HG03442 (cell line): ENCODE results near the gene PLTP.
A peak's percentile ranks its signal among the peaks of the same experiment; 100 is the strongest.

ENCODE experiments used
- ATAC-seq: cut with Tn5 transposase; IDR thresholded peaks from one replicate; pipeline ENCODE4 v1.9.1; 2021; ENCODE audit warnings: mild to moderate bottlenecking, moderate library complexity; ENCODE audit not compliant: unreplicated experiment

The PLTP gene

GRCh38 chr20:45921337-45922189, 9.6 kb upstream of the PLTP start:
- ATAC-seq, result no peak

GRCh38 chr20:45920462-45921336, 8.7 kb upstream of the PLTP start:
- no peak for ATAC-seq

GRCh38 chr20:45919542-45920399, 7.8 kb upstream of the PLTP start:
- no peak for ATAC-seq

- no peak for ATAC-seq
Observed at GRCh38 chr20:45918779-45919537, 7.0 kb upstream of the PLTP start.

- no peak for ATAC-seq
Observed at GRCh38 chr20:45918182-45918737, 6.3 kb upstream of the PLTP start.

- ATAC-seq, result no peak
Observed at GRCh38 chr20:45917790-45918141, 5.8 kb upstream of the PLTP start.

GRCh38 chr20:45913116-45913515, 1.2 kb upstream of the PLTP start:
- no peak for ATAC-seq

GRCh38 chr20:45912344-45912682, 358 bp upstream of the PLTP start:
- ATAC-seq, result no peak

- ATAC-seq, result peak; percentile 79
Observed at GRCh38 chr20:45910670-45911485, 1.1 kb downstream of the PLTP start.

- ATAC-seq, result no peak
Observed at GRCh38 chr20:45909817-45910669, 1.9 kb downstream of the PLTP start.

GRCh38 chr20:45909336-45909808, 2.6 kb downstream of the PLTP start:
- ATAC-seq, result no peak

- ATAC-seq, result no peak
Observed at GRCh38 chr20:45908084-45908483, 3.9 kb downstream of the PLTP start.

GRCh38 chr20:45907219-45907948, 4.6 kb downstream of the PLTP start:
- ATAC-seq, result no peak

- ATAC-seq, result no peak
Observed at GRCh38 chr20:45905505-45906079, 6.4 kb downstream of the PLTP start.

- no peak for ATAC-seq
Observed at GRCh38 chr20:45904583-45905504, 7.1 kb downstream of the PLTP start.

GRCh38 chr20:45902199-45902701, 9.7 kb downstream of the PLTP start:
- no peak for ATAC-seq
